GM12892 (cell line): ENCODE results near the gene PSMB10.

Source experiments
- POLR2A ChIP-seq: IDR thresholded peaks from 2 replicates; pipeline ENCODE4 v1.6.1; 2011; ENCODE audit warnings: low read depth, low read length, control low read depth
- POLR2AphosphoS5 ChIP-seq: IDR thresholded peaks from 2 replicates; pipeline ENCODE4 v1.6.1; 2011; ENCODE audit warnings: low read depth, low read length, control low read depth
- TAF1 ChIP-seq: IDR thresholded peaks from 2 replicates; pipeline ENCODE4 v1.6.1; 2011; ENCODE audit warnings: low read depth, mild to moderate bottlenecking, control low read depth, low read length, borderline replicate concordance

DNA sequence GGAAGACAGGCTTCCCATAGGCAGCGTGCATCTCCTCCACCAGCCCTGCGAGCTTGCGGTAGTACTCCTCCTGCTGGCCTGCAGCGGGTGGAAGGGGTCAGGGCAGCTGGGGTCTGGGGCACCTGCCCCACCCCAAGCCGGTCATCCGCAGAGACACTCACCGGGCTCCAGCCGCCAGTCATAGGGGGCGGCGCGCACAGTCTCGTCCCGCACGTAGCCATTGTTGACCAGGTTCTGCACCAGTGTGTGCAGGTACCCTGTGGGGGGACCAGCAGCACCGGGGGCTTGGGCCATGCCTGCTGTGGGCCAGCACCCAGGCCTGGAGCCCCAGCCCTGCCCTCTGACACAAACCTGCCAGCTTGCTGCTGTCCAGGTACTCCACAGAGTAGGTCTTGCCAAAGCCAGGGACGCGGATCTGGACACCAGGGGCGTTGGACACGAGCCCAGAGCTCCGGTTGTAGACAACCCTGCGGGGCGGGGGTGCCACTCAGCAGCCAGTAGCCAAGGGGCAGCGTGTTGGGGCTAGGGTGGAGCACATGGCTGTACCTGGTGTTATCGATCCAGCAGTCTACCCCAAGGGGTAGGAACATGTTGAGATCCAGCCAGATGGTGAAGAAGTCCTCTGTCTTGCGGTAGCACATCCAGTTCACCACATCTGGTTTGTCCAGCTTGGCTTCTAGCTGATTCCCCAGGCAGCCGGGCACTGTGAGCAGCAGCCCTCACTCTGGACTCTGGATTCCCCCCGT lies 6.0 kb upstream of the PSMB10 start:
- no peak for TF ChIP-seq POLR2AphosphoS5
- TF ChIP-seq TAF1 = no peak
- no peak for TF ChIP-seq POLR2A
